ENCODE results near the gene KRTAP5-3.
"Not testable (repeated sequence)": the region's sequence is repeated elsewhere in the genome, so short reads cannot be mapped to it uniquely, and the experiment has no call there.

- TF ChIP-seq, protein P1, sequence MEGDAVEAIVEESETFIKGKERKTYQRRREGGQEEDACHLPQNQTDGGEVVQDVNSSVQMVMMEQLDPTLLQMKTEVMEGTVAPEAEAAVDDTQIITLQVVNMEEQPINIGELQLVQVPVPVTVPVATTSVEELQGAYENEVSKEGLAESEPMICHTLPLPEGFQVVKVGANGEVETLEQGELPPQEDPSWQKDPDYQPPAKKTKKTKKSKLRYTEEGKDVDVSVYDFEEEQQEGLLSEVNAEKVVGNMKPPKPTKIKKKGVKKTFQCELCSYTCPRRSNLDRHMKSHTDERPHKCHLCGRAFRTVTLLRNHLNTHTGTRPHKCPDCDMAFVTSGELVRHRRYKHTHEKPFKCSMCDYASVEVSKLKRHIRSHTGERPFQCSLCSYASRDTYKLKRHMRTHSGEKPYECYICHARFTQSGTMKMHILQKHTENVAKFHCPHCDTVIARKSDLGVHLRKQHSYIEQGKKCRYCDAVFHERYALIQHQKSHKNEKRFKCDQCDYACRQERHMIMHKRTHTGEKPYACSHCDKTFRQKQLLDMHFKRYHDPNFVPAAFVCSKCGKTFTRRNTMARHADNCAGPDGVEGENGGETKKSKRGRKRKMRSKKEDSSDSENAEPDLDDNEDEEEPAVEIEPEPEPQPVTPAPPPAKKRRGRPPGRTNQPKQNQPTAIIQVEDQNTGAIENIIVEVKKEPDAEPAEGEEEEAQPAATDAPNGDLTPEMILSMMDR (IDR thresholded peaks at IDR 0.05) = not testable (repeated sequence)
- TF ChIP-seq POLR2A (IDR thresholded peaks at IDR 0.05) = not testable (repeated sequence)
Measured at GRCh38 chr11:1584661-1585370, 23.4 kb downstream of the KRTAP5-3 start, which contains the start of gene KRTAP5-1.
